Measurements from ENCODE around the gene SLC66A1.

- TF ChIP-seq, protein P1, sequence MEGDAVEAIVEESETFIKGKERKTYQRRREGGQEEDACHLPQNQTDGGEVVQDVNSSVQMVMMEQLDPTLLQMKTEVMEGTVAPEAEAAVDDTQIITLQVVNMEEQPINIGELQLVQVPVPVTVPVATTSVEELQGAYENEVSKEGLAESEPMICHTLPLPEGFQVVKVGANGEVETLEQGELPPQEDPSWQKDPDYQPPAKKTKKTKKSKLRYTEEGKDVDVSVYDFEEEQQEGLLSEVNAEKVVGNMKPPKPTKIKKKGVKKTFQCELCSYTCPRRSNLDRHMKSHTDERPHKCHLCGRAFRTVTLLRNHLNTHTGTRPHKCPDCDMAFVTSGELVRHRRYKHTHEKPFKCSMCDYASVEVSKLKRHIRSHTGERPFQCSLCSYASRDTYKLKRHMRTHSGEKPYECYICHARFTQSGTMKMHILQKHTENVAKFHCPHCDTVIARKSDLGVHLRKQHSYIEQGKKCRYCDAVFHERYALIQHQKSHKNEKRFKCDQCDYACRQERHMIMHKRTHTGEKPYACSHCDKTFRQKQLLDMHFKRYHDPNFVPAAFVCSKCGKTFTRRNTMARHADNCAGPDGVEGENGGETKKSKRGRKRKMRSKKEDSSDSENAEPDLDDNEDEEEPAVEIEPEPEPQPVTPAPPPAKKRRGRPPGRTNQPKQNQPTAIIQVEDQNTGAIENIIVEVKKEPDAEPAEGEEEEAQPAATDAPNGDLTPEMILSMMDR (IDR thresholded peaks at IDR 0.05; ENCODE audit: low read length), result no peak
- TF ChIP-seq EZH2phosphoT487 (IDR thresholded peaks at IDR 0.05; ENCODE audit: low read length), result no peak
- no peak for TF ChIP-seq EZH2 (optimal IDR thresholded peaks at IDR 0.05; ENCODE audit: low read depth, low read length)
Observed at GRCh38 chr1:19310061-19310460, 2.1 kb upstream of the SLC66A1 start.

Data from MM.1S (cell line).